ENCODE measurements around the gene ZC3HAV1. TPM values are rescaled to one million over a fixed set of nuclear protein-coding genes. Genes with fewer than 3 reads are reported as not detected.
A peak's percentile ranks its signal among the peaks of the same experiment; 100 is the strongest.

The ZC3HAV1 gene
- total RNA-seq, 4 donors from 2014 or later = 3.5 to 10.4 (median 4.5) TPM

DNA sequence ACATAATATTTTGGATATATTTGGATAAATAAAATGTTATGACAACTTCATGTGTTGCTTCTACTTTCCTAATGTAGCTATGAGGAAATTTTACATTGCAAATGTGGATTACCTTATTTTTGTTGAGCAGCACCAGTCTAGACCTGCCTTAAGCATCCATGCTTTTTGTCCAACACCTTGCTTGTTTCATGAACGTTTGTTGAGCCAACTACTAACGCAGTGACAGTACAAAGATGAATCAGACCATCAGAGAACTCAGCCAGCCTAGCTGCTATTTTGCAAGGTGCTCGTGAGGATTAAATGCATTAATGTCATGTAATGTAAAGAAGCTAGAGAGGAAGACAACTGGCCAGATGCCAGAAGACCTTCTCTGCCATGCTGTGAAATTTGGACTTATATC, 72.6 kb downstream of the ZC3HAV1 start:
- H3K36me3 ChIP-seq = no peaks in the 10 kb centered on the region
- in situ Hi-C loops (cut with MboI; ENCODE audit: low sequenced_read_pairs in 4 of 4) = no loop called here
- TF ChIP-seq POLR2A (IDR thresholded peaks at IDR 0.05) = no peak
- TF ChIP-seq, protein P1, sequence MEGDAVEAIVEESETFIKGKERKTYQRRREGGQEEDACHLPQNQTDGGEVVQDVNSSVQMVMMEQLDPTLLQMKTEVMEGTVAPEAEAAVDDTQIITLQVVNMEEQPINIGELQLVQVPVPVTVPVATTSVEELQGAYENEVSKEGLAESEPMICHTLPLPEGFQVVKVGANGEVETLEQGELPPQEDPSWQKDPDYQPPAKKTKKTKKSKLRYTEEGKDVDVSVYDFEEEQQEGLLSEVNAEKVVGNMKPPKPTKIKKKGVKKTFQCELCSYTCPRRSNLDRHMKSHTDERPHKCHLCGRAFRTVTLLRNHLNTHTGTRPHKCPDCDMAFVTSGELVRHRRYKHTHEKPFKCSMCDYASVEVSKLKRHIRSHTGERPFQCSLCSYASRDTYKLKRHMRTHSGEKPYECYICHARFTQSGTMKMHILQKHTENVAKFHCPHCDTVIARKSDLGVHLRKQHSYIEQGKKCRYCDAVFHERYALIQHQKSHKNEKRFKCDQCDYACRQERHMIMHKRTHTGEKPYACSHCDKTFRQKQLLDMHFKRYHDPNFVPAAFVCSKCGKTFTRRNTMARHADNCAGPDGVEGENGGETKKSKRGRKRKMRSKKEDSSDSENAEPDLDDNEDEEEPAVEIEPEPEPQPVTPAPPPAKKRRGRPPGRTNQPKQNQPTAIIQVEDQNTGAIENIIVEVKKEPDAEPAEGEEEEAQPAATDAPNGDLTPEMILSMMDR (IDR thresholded peaks at IDR 0.05 in 4 of 5, conservative IDR thresholded peaks at IDR 0.05 in 1 of 5) = no peak
- peaks cover 0 to 3% (median 3%) of the 10 kb centered on the region in 3 donors for H3K27me3 ChIP-seq
- no peaks in the 10 kb centered on the region for H3K9me3 ChIP-seq
- no peak overlapping the region for H3K27ac ChIP-seq
- ATAC-seq (no peak), DNase-seq (no peak)
- H3K4me3 ChIP-seq = no peak overlapping the region
- intact Hi-C loops (cut with DNase I; ENCODE audit: low total_unique reads) = no loop called here
- H3K4me1 ChIP-seq = no peaks in the 10 kb centered on the region

DNA sequence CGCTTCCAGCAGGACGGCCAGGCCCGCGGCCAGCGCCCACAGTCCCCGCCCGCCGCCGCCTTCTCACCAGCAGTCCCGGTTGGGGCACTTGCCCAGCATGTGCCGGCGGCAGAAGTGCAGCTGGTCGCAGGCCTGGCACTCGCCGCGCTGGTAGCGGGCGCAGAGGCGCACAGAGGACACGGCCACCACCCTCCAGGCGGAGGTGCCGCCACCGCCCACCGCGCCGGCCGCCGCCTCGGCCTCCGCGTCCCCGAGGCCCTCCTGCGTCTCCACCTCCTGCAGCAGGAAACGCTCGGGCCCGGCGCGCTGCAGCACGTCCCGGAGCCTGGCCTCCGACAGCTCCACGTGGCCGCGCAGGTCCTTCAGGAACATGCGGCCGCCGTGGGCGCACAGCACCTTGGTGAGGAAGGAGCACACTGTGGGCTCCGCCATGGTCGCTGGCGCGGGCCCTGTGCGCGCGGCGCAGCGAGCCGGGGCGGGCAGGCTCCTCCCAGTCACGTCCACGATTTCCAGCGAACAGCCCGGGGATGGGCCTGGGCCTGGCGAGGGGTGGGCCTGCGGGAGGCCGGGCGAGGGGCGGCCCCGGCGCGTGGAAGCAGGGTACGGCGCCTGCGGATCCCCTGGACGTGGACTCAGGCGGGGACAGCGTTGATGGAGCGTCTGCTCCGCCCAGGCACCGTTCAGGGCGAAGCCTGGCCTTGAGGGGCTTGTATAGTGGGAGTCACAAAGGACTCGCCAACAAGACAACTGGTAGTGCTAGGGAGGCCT, 73.8 kb downstream of the ZC3HAV1 start, which contains the start of gene ZC3HAV1L:
Gene ZC3HAV1L (minus strand): TSS at position 457 of the 768 bp plus-strand sequence. CDS start 25 bp downstream, at position 432.
- Histone ChIP-seq H3K4me3 (peak within 1 kb of the TSS; percentile 55 to 66 (median 61)), H3K9me3 (no peaks in the 10 kb centered on the region), H3K4me1 (no peaks in the 10 kb centered on the region), H3K36me3 (no peaks in the 10 kb centered on the region), H3K27me3 (peaks cover 0 to 3% (median 3%) of the 10 kb centered on the region in 3 donors), H3K27ac (peak within 1 kb of the TSS in 3 of 4 donors; percentile 50 to 65 (median 57))
- in situ Hi-C loops (cut with MboI; ENCODE audit: low sequenced_read_pairs in 4 of 4) = no loop called here
- peak in 1 of 2 donors; percentile 8 for TF ChIP-seq POLR2A (IDR thresholded peaks at IDR 0.05)
- TF ChIP-seq, protein P1 (IDR thresholded peaks at IDR 0.05 in 4 of 5, conservative IDR thresholded peaks at IDR 0.05 in 1 of 5) = no peak
- intact Hi-C loops (cut with DNase I; ENCODE audit: low total_unique reads) = no loop called here
- DNase-seq = no peak
- ATAC-seq = peak; percentile 39 to 52

DNA sequence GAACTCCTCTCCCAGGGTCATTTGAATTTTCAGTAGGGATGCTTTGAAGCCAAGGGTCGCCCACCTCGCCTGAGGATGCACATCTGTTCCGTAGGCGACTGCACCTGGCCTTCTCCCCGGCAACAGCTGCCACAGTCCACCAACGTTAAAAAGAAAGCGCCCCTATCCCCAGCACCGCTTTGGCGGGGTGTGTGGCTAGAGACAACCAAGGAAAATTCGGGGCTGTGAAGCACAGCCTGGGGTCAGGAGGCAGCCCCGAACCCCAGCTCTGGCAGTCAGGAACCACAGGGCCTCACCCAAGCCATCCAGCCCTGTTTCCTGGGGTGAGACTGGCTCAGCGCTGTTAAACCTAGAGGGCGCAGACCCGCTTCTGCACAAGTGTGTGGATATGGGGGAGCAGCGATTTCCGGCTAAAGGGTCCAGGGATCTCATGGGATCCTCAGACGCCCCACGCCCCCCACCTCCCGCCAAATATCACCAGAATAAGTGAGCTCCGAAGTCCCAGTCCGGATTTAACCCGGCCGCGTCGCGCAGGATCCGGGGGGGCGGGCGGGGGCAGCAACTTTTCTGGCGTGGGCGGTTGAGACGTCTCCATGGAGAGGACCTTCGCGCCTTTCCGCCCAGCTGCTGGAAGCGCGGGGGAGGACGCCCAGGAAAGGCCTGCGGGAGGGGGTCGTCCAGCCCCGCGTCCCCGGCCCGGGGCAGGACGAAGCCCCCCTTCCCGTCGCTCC, 74.5 kb downstream of the ZC3HAV1 start:
- Histone ChIP-seq H3K4me3 (peak overlapping the region; percentile 55 to 66 (median 61)), H3K27ac (peak overlapping the region in 3 of 4 donors; percentile 50 to 65 (median 57)), H3K9me3 (no peaks in the 10 kb centered on the region), H3K27me3 (peaks cover 0 to 3% (median 3%) of the 10 kb centered on the region in 3 donors), H3K36me3 (no peaks in the 10 kb centered on the region), H3K4me1 (no peaks in the 10 kb centered on the region)
- TF ChIP-seq, protein P1 (IDR thresholded peaks at IDR 0.05 in 4 of 5, conservative IDR thresholded peaks at IDR 0.05 in 1 of 5) = no peak
- TF ChIP-seq POLR2A (IDR thresholded peaks at IDR 0.05) = no peak
- peak in 1 of 2 donors; percentile 33 for ATAC-seq
- intact Hi-C loops (cut with DNase I; ENCODE audit: low total_unique reads) = no loop called here
- DNase-seq = no peak
- in situ Hi-C loops (cut with MboI; ENCODE audit: low sequenced_read_pairs in 4 of 4) = no loop called here

DNA sequence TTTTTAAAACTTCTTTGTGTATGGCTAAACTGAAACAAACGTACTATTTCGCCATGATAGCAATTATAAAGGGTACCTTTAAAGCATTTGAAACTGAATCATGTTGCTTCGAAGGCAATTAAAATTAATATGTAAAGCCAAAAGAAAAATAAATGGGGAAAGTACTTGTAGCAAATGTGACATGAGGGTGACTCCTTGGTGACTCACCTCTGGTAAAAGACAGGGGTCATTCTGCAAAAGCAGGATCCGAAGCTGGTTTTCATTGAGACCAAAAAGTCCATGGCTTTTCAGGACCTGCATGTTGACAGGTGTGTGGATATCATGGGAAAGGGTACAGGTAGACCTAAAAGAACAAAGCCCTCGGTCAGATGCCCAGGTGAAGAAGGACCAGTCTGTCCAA, 75.2 kb downstream of the ZC3HAV1 start:
- DNase-seq (no peak), ATAC-seq (no peak)
- intact Hi-C loops (cut with DNase I; ENCODE audit: low total_unique reads) (no loop called here), in situ Hi-C loops (cut with MboI; ENCODE audit: low sequenced_read_pairs in 4 of 4) (no loop called here)
- H3K27me3 ChIP-seq = peaks cover 0 to 3% (median 3%) of the 10 kb centered on the region in 3 donors
- no peaks in the 10 kb centered on the region for H3K36me3 ChIP-seq
- no peak for TF ChIP-seq POLR2A (IDR thresholded peaks at IDR 0.05)
- TF ChIP-seq, protein P1 (IDR thresholded peaks at IDR 0.05 in 4 of 5, conservative IDR thresholded peaks at IDR 0.05 in 1 of 5) = no peak
- no peaks in the 10 kb centered on the region for H3K4me1 ChIP-seq
- no peak overlapping the region for H3K4me3 ChIP-seq
- no peak overlapping the region for H3K27ac ChIP-seq
- no peaks in the 10 kb centered on the region for H3K9me3 ChIP-seq

All from gastrocnemius medialis (tissue), 4 donors.